Stimulated activated CD8-positive, alpha-beta memory T cell treated with anti-CD3 and anti-CD28 coated beads, Interleukin-15, amount 100 ng/mL, for 1 hour (primary cell): ENCODE results near the gene GK.
"Not testable (repeated sequence)": the region's sequence is repeated elsewhere in the genome, so short reads cannot be mapped to it uniquely, and the experiment has no call there.

Experiments
- DNase-seq: peaks from one replicate; pipeline ENCODE4 v3.0.0-alpha.2; 2020; ENCODE audit warnings: low read depth

GK gene

DNA sequence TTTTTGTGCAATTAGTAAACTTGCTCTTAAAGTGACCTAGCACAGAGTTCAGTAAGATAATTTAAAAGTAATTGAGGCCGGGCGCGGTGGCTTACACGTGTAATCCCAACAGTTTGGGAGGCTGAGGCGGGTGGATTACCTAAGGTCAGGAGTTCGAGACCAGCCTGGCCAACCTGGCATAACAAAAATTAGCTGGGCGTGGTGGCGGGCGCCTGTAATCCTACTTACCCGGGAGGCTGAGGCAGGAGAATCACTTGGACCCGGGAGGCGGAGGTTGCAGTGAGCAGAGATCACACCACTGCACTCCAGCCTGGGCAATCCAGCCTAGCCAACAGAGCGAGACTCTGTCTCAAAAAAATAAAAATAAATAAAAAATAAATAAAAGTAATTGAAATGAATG lies 1.2 kb downstream of the GK start:
- DNase-seq = not testable (repeated sequence)

DNA sequence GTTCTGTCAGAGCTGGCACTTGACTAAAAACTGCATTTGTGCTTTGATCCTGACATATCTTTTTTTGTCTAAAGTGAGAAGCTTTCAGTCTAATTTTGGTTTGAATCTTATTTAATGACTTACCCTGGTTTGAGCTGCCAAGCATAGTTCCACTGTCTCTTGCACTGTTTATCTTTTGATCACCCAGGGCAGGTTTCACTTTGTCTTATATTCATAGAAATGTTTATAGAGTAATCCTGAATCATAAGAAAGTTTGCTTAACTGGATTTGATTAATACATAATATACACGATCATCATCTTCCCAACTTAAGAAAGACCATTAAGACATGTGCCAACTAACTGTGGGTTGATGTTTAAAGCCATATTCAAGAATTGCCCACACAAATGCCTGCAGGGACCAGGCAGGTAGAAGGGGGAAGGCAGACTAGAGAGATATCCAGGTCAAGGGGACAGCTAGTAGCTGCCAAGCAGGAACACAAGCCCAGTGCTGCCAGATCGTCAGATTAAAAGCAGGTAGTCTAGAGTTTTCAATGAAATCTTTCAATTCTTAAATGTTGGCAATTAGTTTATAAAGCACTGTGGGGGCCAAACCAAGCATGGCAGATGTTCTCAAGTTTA lies 1.9 kb downstream of the GK start:
- no peak for DNase-seq

DNA sequence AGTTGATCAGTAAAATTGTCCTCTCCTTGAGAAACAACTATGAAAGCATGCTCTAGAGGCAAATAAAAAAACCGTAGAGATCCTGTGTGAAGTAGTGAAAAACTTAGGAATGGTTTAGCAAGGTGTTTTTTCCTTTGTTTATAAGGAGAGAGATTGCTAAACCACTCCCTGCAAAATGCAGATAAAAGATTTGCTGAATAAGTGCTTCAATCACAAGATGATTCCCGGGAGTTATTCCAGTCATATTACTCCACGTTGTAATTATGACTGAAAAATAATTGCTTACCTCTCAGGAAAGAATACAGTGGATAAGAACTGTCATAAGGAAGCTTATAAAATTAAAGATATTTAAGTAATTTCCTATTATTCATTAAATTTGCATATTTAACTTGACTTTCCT lies 2.8 kb downstream of the GK start:
- no peak for DNase-seq

- no peak for DNase-seq
Measured at GRCh38 chrX:30657196-30658161, 4.3 kb downstream of the GK start.

DNA sequence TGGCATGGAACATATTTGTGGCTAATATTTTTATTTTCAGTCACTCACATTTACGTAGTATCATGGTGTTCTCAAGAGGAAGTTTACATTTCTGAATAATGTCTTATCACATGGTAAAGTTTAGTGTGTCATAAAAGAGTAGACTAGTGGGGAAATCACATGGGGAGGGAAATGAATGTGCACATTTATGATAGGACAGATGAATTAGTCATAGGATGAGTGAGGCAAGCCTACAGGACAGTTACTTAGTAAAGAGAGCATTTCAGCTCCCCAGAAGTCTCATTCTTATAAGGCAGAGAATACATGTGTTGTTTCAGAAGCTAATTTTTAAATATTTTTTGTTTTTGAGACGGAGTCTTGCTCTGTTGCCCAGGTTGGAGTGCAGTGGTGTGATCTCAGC lies 6.2 kb downstream of the GK start:
- DNase-seq = no peak

GRCh38 chrX:30661228-30661627 lies 8.0 kb downstream of the GK start:
- DNase-seq = no peak

- no peak for DNase-seq
Measured at GRCh38 chrX:30663322-30663721, 10.1 kb downstream of the GK start.

GRCh38 chrX:30665471-30665870 lies 12.2 kb downstream of the GK start:
- DNase-seq = no peak

GRCh38 chrX:30666094-30666493 lies 12.9 kb downstream of the GK start:
- DNase-seq = no peak

GRCh38 chrX:30668581-30668980 lies 15.4 kb downstream of the GK start:
- no peak for DNase-seq

GRCh38 chrX:30671189-30671588 lies 18.0 kb downstream of the GK start:
- DNase-seq = not testable (repeated sequence)

DNA sequence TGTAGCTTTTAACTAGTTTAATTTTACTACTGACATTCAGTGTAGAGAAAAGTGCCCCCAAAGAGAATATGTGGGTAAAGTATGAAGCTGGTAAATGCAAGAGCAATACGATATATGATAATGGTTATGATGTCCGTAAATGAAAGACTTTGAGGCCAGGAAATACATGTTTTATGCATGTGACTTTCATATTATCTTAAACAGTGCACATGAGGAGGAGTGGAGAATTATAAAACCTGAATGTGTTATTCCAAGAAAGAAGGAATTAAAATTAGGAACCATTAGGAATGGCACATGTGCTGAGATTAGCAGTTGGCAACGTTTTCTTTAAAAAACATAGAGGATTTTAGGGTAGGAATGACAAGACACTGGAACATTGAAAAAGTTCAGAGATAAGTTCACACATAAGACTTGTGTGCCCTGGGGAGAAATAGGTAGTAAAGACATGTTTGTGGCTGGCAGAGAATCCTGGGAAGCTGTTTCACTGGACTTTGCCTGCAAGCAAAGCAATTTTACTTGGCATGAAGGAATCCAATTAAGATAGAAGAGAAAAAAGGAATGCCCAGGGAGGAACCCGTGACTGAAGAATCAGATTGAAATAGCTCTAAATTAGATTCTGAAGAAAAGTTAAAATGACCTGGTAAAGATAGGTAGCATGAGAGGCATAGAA lies 20.0 kb downstream of the GK start:
- DNase-seq = no peak

DNA sequence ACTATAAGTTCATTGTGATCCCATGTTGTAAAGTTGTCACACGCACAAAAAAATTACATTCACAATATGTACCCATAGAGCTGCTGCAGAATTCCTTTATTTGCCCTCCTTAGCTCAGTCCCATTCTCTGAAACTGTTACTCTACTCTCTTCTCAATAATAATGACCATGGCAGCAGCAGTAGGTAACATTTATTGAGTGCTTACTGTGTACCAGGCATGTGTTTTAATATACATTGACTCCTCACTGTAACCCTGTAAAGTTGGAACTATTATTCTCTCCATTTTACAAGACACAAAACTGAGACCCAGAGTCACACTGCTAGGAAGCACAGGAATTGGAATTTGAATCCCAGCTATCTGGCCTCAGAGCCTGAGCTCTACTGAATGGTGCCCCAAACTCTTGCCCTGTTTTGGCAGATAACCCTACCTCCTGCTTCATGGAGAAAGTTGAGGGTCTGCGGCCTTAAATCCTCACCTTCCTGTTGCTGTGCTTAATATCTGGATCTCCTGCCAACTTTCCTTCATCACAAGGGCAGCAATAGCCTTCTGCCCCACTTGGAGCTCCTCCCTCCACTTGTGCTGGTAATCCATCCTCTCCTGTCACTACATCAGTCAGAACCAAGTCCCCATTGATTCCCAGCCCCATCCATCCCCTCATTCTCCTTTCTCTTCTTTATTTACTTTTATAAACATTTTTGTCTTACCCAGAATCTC lies 20.8 kb downstream of the GK start:
- no peak for DNase-seq

- no peak for DNase-seq
Measured at GRCh38 chrX:30674799-30675198, 21.6 kb downstream of the GK start.

DNA sequence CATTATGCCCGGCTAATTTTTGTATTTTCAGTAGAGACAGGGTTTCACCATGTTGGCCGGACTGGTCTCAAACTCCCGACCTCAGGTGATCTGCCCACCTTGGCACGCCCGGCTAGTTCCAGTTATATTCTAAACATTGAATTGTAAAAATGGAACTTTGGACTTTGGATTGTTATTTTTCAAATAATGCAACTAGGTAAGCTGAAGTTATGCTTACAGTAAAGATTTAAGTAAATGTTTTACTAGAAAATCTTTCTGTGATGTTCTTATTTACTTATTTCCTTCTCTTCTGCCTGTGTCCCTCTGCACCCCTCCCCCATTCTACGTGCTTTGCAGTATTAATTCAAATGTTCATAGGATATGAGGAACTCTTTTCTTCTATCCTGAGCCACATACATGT lies 26.1 kb downstream of the GK start:
- DNase-seq = no peak

- no peak for DNase-seq
Measured at GRCh38 chrX:30680618-30681017, 27.4 kb downstream of the GK start.

DNA sequence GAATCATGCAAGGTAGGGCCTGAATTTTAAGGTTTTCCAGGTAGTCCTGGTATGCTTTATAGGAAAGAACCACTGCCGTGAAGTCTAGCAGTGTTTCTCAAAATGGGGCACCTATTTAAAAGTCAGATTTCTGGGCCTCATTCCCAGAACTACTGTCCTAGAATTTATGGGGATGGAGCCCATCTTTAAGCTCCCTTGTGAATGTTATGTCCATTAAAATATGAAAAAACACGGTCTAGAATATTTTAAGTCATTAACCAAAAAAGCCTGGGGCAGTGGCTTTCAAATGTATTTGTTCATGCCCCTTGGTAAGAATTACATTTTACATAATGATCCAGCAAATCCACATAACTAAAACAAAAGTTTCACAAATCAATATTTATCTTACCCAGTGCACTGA lies 35.4 kb downstream of the GK start:
- no peak for DNase-seq

DNA sequence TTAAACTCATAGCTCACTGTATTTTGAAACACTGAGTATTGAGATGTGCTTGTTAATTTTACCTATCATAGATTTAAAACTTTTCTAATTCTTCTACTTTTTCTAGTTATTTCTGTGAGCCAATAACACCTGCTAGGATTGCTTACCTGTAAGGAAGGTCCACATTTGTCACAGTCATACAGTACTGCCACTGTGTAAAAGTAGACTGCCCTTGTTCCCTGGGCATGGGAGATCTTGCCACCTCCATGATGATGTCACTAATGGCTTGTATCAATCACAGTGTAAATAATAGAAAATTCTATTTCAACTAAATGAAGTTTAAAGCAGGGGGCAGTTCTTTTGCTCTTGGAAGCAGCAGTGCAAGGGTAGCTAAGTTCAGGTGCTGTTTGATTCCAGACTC lies 35.9 kb downstream of the GK start:
- no peak for DNase-seq

DNA sequence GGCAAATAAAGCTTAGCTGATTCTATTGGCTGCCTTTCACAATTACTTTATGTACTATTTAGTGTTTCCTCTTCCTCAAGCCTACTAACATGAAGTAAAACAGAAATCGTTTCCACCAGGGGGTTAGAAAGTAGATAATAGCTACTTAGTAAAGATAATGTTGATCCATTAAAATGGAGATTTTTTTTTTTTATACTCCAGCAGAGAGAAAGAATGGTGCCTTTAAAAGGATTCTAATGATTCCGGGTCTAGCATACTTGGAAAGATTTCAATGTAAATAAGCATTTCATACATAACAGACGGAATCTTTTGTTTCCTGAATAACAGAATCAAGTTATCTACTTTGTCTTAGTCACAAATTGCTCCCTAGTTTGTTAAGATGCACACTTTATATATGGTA lies 37.1 kb downstream of the GK start:
- DNase-seq = no peak

DNA sequence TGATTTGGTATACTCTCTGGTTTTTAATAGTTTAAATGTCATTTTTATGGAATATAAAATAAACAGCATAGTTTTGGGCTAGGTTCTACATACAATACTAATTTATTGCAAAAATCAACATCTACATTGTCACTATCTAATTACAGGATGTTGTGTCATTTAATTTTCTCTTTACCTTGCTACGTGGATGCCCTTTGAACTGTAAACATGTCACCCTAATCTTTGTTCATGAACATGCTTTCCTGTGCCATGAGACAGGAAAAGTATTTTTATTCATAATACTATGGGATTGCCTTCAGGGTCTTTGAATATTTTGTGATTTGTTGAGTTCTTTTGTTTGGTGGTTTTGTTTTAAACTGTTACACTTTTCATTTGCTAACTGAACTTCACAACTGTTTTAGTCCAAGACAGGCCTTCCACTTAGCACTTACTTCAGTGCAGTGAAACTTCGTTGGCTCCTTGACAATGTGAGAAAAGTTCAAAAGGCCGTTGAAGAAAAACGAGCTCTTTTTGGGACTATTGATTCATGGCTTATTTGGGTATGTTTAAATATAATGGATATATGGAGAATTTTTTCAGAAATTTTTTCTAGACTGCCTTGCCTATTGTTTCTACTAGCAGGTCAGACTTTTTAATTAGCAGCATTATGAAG lies 40.9 kb downstream of the GK start:
- DNase-seq = no peak

DNA sequence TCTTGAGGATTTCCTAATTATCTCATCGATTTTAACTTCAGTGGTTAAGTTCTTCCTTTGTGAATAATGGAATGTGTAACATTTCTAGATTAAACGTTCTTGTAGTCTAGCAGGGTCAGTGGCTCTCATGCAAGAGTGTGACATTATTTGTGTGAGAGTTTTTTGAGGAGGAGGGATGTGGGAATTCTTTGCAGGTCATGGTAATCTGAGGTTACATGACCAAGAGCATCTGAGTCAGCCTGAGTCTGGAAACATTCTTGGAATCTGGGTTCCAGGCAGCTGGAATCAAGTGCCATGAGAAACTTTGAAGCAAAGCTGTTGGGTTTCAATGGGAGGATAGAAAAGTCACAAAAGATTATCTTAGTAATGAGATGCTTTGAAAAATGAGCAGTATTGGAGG lies 49.5 kb downstream of the GK start:
- no peak for DNase-seq

GRCh38 chrX:30706216-30706775 lies 53.1 kb downstream of the GK start:
- no peak for DNase-seq
